H1 (cell line): Measurements from ENCODE around the gene SERPINB12. TPM values are rescaled to one million over a fixed set of nuclear protein-coding genes. Genes with fewer than 3 reads are reported as not detected.

ENCODE experiments used
- CTCF ChIA-PET: fragments of 300-600 bp; sonication (Branson Sonifier 250); formaldehyde crosslinking; loops from one replicate; lab custom pipeline; 2021; ENCODE audit not compliant: partially characterized antibody; lab: Charles Lee
- POLR2A ChIA-PET: fragments of 300-600 bp; sonication (Branson Sonifier 250); formaldehyde crosslinking; loops from one replicate; lab custom pipeline; 2021; ENCODE audit warnings: inconsistent platforms; ENCODE audit not compliant: partially characterized antibody; lab: Charles Lee
- DNase-seq, 2 experiments: peaks; one replicate each; pipeline versions ENCODE4 v3.0.0 to v3.0.0-alpha.2; 2010 to 2022; ENCODE audit warnings: low spot score in 2 of 2, low read depth in 1 of 2, mixed read lengths in 1 of 2
- FAIRE-seq: peaks from 2 replicates; lab custom pipeline; 2011; peaks lifted over from hg19 to GRCh38; lab: Jason Lieb, UNC
- H2AFZ ChIP-seq: 2 replicates; pipeline ENCODE4 v1.8.1; 2012; ENCODE audit warnings: low read length, inconsistent platforms
- H2AK5ac ChIP-seq: 2 replicates; pipeline ENCODE4 v1.6.1; 2013; ENCODE audit warnings: low read depth, low read length
- H2BK120ac ChIP-seq: replicated peaks from 2 replicates; pipeline ENCODE3; 2013; ENCODE audit warnings: low read depth, low read length, inconsistent platforms
- H2BK12ac ChIP-seq: 2 replicates; pipeline ENCODE4 v1.6.1; 2013; ENCODE audit warnings: low read depth, low read length
- H2BK15ac ChIP-seq: 2 replicates; pipeline ENCODE4 v1.6.1; 2013; ENCODE audit warnings: low read length
- H2BK20ac ChIP-seq: 2 replicates; pipeline ENCODE4 v1.6.1; 2013; ENCODE audit warnings: low read length
- H2BK5ac ChIP-seq: 2 replicates; pipeline ENCODE4 v1.6.1; 2013; ENCODE audit warnings: low read depth, low read length
- H3K14ac ChIP-seq: 2 replicates; pipeline ENCODE4 v1.6.1; 2013; ENCODE audit warnings: inconsistent platforms; ENCODE audit not compliant: insufficient read length
- H3K18ac ChIP-seq: 2 replicates; pipeline ENCODE4 v1.6.1; 2013; ENCODE audit warnings: low read length; ENCODE audit errors: extremely low read depth
- H3K23ac ChIP-seq: 2 replicates; pipeline ENCODE4 v1.6.1; 2013; ENCODE audit warnings: inconsistent platforms; ENCODE audit not compliant: insufficient read length
- H3K23me2 ChIP-seq: 2 replicates; pipeline ENCODE4 v1.6.1; 2013; ENCODE audit warnings: low read depth, low read length
- H3K27ac ChIP-seq: 2 replicates; pipeline ENCODE4 v1.6.1; 2011; ENCODE audit warnings: low read depth, low read length, inconsistent platforms
- H3K27me3 ChIP-seq, 4 experiments: replicated peaks in 1 of 4; 1 replicate in 1 of 4; 2 replicates in 3 of 4; pipeline versions ENCODE4 v1.6.1 to v1.8.1; 2011 to 2013; ENCODE audit warnings: low read length in 3 of 4, mild to moderate bottlenecking in 3 of 4, inconsistent platforms in 2 of 4, mixed read lengths in 2 of 4, moderate library complexity in 1 of 4; ENCODE audit not compliant: control insufficient read depth in 3 of 4, insufficient read depth in 3 of 4; ENCODE audit errors: extremely low read depth in 1 of 4
- H3K36me3 ChIP-seq, 4 experiments: 2 replicates each; pipeline versions ENCODE4 v1.6.1 to v1.8.1; 2011 to 2013; ENCODE audit warnings: mild to moderate bottlenecking in 4 of 4, low read length in 3 of 4, moderate library complexity in 2 of 4, control low read depth in 1 of 4, inconsistent platforms in 1 of 4; ENCODE audit not compliant: insufficient read depth in 4 of 4, control insufficient read depth in 2 of 4
- H3K4ac ChIP-seq: replicated peaks from 2 replicates; pipeline ENCODE3; 2013; ENCODE audit warnings: low read length, low read depth, mixed read lengths, inconsistent platforms; ENCODE audit not compliant: insufficient read length
- H3K4me1 ChIP-seq, 4 experiments: replicated peaks in 1 of 4; 1 replicate in 1 of 4; 2 replicates in 3 of 4; pipeline versions ENCODE4 v1.6.1 to v1.8.1; 2011 to 2013; ENCODE audit warnings: low read length in 3 of 4, inconsistent platforms in 2 of 4, mixed read lengths in 1 of 4; ENCODE audit not compliant: insufficient read depth in 4 of 4, control insufficient read depth in 3 of 4
- H3K4me2 ChIP-seq, 2 experiments: 2 replicates each; pipeline versions ENCODE4 v1.6.1 to v1.8.1; 2011 to 2013; ENCODE audit warnings: low read depth in 2 of 2, low read length in 2 of 2, control low read depth in 1 of 2, inconsistent platforms in 1 of 2, mild to moderate bottlenecking in 1 of 2; ENCODE audit not compliant: insufficient read depth in 1 of 2
- H3K4me3 ChIP-seq, 4 experiments: fragments of 200-600, 300-600 bp in 1 of 4; sonication (generic), shearing (Covaris generic), sonication (Bioruptor Twin) in 1 of 4; 2 replicates each; pipeline versions ENCODE4 v1.5.1 to v1.8.1; 2011 to 2016; ENCODE audit warnings: low read length in 4 of 4, low read depth in 3 of 4, control low read depth in 2 of 4, inconsistent platforms in 2 of 4, mild to moderate bottlenecking in 2 of 4, mixed read lengths in 1 of 4, moderate library complexity in 1 of 4; ENCODE audit not compliant: insufficient read depth in 2 of 4; ENCODE audit errors: extremely low read depth in 1 of 4
- H3K56ac ChIP-seq: replicated peaks from 2 replicates; pipeline ENCODE3; 2013; ENCODE audit warnings: low read depth, mild to moderate bottlenecking, mixed read lengths, low read length, inconsistent platforms; ENCODE audit not compliant: insufficient read length
- H3K79me1 ChIP-seq: 2 replicates; pipeline ENCODE4 v1.6.1; 2013; ENCODE audit warnings: low read depth, low read length, control low read depth
- H3K79me2 ChIP-seq, 2 experiments: 2 replicates each; pipeline versions ENCODE4 v1.6.1 to v1.8.1; 2012 to 2013; ENCODE audit warnings: low read length in 2 of 2, mild to moderate bottlenecking in 2 of 2, inconsistent platforms in 1 of 2; ENCODE audit not compliant: insufficient read depth in 2 of 2, control insufficient read depth in 1 of 2
- H3K9ac ChIP-seq, 4 experiments: replicated peaks in 1 of 4; 1 replicate in 1 of 4; 2 replicates in 3 of 4; pipeline versions ENCODE4 v1.6.1 to v1.8.1; 2011 to 2013; ENCODE audit warnings: low read depth in 3 of 4, low read length in 3 of 4, control low read depth in 2 of 4, mild to moderate bottlenecking in 2 of 4, moderate library complexity in 2 of 4, inconsistent platforms in 1 of 4; ENCODE audit errors: extremely low read depth in 1 of 4
- H3K9me3 ChIP-seq, 2 experiments: 2 replicates each; pipeline versions ENCODE4 v1.6.1 to v1.8.1; 2012 to 2013; ENCODE audit warnings: mild to moderate bottlenecking in 2 of 2, moderate library complexity in 2 of 2, control low read depth in 1 of 2, inconsistent platforms in 1 of 2, low read depth in 1 of 2, low read length in 1 of 2, mixed read lengths in 1 of 2; ENCODE audit not compliant: insufficient read depth in 2 of 2
- H4K20me1 ChIP-seq, 2 experiments: replicated peaks in 1 of 2; 2 replicates each; pipeline versions ENCODE3 to v1.8.1; 2011 to 2013; ENCODE audit warnings: inconsistent platforms in 2 of 2, low read length in 2 of 2, mild to moderate bottlenecking in 1 of 2; ENCODE audit not compliant: insufficient read depth in 2 of 2, control insufficient read depth in 1 of 2
- H4K5ac ChIP-seq: 2 replicates; pipeline ENCODE4 v1.6.1; 2013; ENCODE audit warnings: low read length, low read depth, mixed read lengths, inconsistent platforms; ENCODE audit not compliant: insufficient read length
- H4K8ac ChIP-seq: 2 replicates; pipeline ENCODE4 v1.8.0; 2013; ENCODE audit warnings: mild to moderate bottlenecking, moderate library complexity, low read length, inconsistent platforms; ENCODE audit not compliant: insufficient read depth; ENCODE audit errors: extremely low read depth
- H4K91ac ChIP-seq: replicated peaks from 2 replicates; pipeline ENCODE3; 2013; ENCODE audit warnings: low read length, mixed read lengths, inconsistent platforms; ENCODE audit not compliant: insufficient read length
- TCF12 ChIP-seq: IDR thresholded peaks from 2 replicates; pipeline ENCODE4 v1.6.1; 2011; ENCODE audit warnings: low read depth, mild to moderate bottlenecking, low read length
- WGBS, 2 experiments: shearing (Covaris generic) in 1 of 2; methylation state at CpG; one replicate each; pipeline versions ENCODE4 v1.1.6 to v1.1.7; 2013 to 2015; ENCODE audit warnings: low lambda C conversion rate in 2 of 2, mixed read lengths in 2 of 2, inconsistent platforms in 1 of 2, low coverage in 1 of 2, missing lambda C conversion rate in 1 of 2; ENCODE audit not compliant: insufficient replicate concordance in 2 of 2, insufficient coverage in 1 of 2, insufficient read length in 1 of 2; ENCODE audit errors: extremely low coverage in 1 of 2, missing lambda C conversion rate in 1 of 2; 5-methylcytosine and 5-hydroxymethylcytosine counted together
- long read RNA-seq, 2 experiments: library from RNA in 1 of 2; library from capped mRNA in 1 of 2; stranded (forward); transcript quantifications; one replicate each; pipeline ENCODE4 v2.0.0, GENCODE V29; 2021; ENCODE audit warnings: inconsistent platforms in 1 of 2
- polyA minus RNA-seq, 3 experiments: library from RNA; depleted of rRNA, polyadenylated mRNA; stranded (reverse); fragments of >200 nt; gene quantifications; 1 replicate in 2 of 3; 2 replicates in 1 of 3; pipeline ENCODE4 v1.2.3, GENCODE V29; 2011
- polyA plus RNA-seq, 7 experiments: library from polyadenylated mRNA; depleted of rRNA in 3 of 7; stranded (reverse) in 5 of 7; unstranded in 2 of 7; fragments of >200 nt in 5 of 7; fragments of 200-250 nt in 2 of 7; gene quantifications; 1 replicate in 5 of 7; 2 replicates in 1 of 7; 4 replicates in 1 of 7; pipeline versions ENCODE4 v1.2.1 to v1.2.3, GENCODE V29; 2011 to 2013; ENCODE audit warnings: missing spikeins in 2 of 7, mixed read lengths in 2 of 7
- total RNA-seq: library from RNA; stranded (reverse); fragmentation: NEBNext Ultra II Directional; extraction: Animal tissue kit (Norgen Biotek cat#: 25700); gene quantifications from 2 replicates; pipeline ENCODE4 v1.2.1, GENCODE V29; 2021
- TF ChIP-seq, protein P1 (sequence below): IDR thresholded peaks from 2 replicates; pipeline ENCODE4 v1.6.1; 2012; ENCODE audit warnings: inconsistent platforms

Gene SERPINB12, protein sequence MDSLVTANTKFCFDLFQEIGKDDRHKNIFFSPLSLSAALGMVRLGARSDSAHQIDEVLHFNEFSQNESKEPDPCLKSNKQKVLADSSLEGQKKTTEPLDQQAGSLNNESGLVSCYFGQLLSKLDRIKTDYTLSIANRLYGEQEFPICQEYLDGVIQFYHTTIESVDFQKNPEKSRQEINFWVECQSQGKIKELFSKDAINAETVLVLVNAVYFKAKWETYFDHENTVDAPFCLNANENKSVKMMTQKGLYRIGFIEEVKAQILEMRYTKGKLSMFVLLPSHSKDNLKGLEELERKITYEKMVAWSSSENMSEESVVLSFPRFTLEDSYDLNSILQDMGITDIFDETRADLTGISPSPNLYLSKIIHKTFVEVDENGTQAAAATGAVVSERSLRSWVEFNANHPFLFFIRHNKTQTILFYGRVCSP
- not detected in 2 replicates for total RNA-seq
- not detected in 2 replicates for polyA plus RNA-seq (2011; rRNA removed)
- polyA plus RNA-seq (2011; cell fraction: cytosol; rRNA removed): not detected
- not detected for polyA plus RNA-seq (2011; cell fraction: nucleus; rRNA removed)
- not detected in 4 replicates for polyA plus RNA-seq (2012, experiment 1 of 2)
- not detected for polyA plus RNA-seq (2012, experiment 2 of 2)
- not detected for polyA plus RNA-seq (2013, experiment 1 of 2)
- not detected for polyA plus RNA-seq (2013, experiment 2 of 2)
- polyA minus RNA-seq (2011; rRNA and poly(A)+ RNA removed): not detected in 2 replicates
- not detected for polyA minus RNA-seq (2011; cell fraction: cytosol; rRNA and poly(A)+ RNA removed)
- polyA minus RNA-seq (2011; cell fraction: nucleus; rRNA and poly(A)+ RNA removed): not detected
- long read RNA-seq, experiment 1: 0 reads
- long read RNA-seq, experiment 2: 0 reads

DNA sequence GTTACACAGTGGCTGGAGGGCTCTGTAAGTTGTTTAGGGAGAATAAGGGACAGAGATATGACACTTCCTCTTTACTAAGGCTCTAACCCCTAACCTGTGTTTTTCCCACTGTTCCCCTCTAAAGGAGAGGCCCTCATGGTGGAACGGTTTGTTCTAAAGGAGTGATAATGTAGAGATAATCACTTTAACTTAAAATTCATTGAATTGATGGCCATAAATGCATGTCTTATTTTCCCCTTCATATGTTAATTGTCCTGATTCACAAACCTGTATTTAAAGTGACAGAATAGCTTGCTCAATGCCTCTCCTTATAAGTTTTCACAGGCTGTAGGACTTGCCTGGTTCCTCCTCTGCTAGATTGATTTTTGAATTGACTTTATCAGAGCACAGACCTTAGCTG lies at the start of gene SERPINB12:
Gene SERPINB12, plus strand, starts transcription at position 301 of the 400 bp plus-strand sequence. CDS start 13,791 bp downstream, outside the sequence.
- Histone ChIP-seq H4K5ac (no peak within 1 kb of the TSS), H3K9me3 (0 out of 4 replicates have a peak, but pooled peaks cover 0 to 2% of the 10 kb centered on the region in 2 experiments), H2BK5ac (no peak within 1 kb of the TSS), H3K4me2 (no peak within 1 kb of the TSS), H4K20me1 (no peaks in the 10 kb centered on the region), H3K18ac (no peak within 1 kb of the TSS), H2BK15ac (no peak within 1 kb of the TSS), H3K4me3 (no peak within 1 kb of the TSS), H2BK20ac (no peak within 1 kb of the TSS), H2BK120ac (no peak within 1 kb of the TSS), H2BK12ac (no peak within 1 kb of the TSS), H3K27me3 (no peaks in the 10 kb centered on the region; a peak in 1 of 7 replicates), H3K23me2 (no peaks in the 10 kb centered on the region), H3K56ac (no peak within 1 kb of the TSS), H4K8ac (no peak within 1 kb of the TSS), H3K36me3 (no peaks in the 10 kb centered on the region), H3K79me2 (no peaks in the 10 kb centered on the region), H3K23ac (no peak within 1 kb of the TSS), H2AFZ (no peak within 1 kb of the TSS), H3K14ac (no peak within 1 kb of the TSS), H3K4me1 (peaks cover 0 to 6% (median 0%) of the 10 kb centered on the region in 4 experiments; a peak in 1 of 7 replicates), H2AK5ac (no peak within 1 kb of the TSS), H3K9ac (no peak within 1 kb of the TSS), H3K4ac (no peak within 1 kb of the TSS), H3K27ac (no peak within 1 kb of the TSS), H3K79me1 (no peaks in the 10 kb centered on the region), H4K91ac (no peak within 1 kb of the TSS)
- FAIRE-seq: no peak
- POLR2A ChIA-PET: no interaction called here
- 83% methylated on average over 1 of the region's 1 CpG; no CpG with 5 or more reads in 1 of the 2 experiments for WGBS, 2 experiments
- DNase-seq: no peak
- CTCF ChIA-PET: interaction anchor here (0.6 to 4.8 kb wide), 9 partner anchors 10 to 302 kb away, joined by 3 to 19 read pairs (median 4); no protein-coding TSS in a partner anchor
- TF ChIP-seq TCF12: no peak
- TF ChIP-seq, protein P1, sequence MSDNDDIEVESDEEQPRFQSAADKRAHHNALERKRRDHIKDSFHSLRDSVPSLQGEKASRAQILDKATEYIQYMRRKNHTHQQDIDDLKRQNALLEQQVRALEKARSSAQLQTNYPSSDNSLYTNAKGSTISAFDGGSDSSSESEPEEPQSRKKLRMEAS: no peak
